Measurements from ENCODE around the gene SAMD4B. TPM values are rescaled to one million over a fixed set of nuclear protein-coding genes. Genes with fewer than 3 reads are reported as not detected.

SAMD4B gene
- total and polyA plus RNA-seq, 9 of the 15 experiments (the other 6 are each of a cell fraction or from before 2014, with no cell fraction given) = 3.4 to 90.5 (median 38.0) TPM

DNA sequence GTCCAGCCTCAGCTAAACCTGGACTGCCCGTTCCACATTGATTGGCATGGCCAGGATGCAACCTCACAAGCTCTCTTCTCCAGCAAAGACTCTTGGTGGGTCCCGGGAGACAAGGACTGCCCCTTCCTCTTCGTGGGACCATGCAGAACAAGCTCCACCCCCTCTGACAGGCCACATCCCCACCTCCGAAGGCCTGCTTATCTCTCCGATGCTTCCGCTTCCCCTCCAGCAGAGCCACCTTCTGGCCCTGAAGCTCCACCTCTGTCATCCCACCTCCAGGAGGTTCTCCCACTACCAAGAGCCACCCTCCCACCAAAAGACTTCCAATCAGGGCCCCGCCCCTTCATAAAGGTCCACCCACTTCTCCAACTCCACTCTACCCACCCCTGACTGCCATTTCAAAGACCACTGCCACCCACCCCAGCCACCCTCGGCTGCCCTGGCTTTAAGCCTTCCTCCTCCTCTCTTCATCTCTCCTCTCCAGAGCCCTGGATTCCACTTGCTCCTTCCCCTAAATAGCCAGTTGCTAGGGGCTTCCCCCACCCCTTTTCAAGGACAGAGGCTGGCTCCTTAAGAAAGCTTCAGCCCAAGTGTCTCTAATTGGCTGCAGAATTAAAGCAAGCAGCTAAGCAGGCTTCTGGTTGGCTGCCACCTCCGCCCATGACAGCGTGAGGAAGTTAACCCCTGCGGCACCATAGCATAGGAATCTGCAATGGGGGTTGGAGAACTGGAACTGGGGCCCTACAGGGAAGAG, 31.5 kb upstream of the SAMD4B start (continued):
- TF ChIP-seq, protein P1, sequence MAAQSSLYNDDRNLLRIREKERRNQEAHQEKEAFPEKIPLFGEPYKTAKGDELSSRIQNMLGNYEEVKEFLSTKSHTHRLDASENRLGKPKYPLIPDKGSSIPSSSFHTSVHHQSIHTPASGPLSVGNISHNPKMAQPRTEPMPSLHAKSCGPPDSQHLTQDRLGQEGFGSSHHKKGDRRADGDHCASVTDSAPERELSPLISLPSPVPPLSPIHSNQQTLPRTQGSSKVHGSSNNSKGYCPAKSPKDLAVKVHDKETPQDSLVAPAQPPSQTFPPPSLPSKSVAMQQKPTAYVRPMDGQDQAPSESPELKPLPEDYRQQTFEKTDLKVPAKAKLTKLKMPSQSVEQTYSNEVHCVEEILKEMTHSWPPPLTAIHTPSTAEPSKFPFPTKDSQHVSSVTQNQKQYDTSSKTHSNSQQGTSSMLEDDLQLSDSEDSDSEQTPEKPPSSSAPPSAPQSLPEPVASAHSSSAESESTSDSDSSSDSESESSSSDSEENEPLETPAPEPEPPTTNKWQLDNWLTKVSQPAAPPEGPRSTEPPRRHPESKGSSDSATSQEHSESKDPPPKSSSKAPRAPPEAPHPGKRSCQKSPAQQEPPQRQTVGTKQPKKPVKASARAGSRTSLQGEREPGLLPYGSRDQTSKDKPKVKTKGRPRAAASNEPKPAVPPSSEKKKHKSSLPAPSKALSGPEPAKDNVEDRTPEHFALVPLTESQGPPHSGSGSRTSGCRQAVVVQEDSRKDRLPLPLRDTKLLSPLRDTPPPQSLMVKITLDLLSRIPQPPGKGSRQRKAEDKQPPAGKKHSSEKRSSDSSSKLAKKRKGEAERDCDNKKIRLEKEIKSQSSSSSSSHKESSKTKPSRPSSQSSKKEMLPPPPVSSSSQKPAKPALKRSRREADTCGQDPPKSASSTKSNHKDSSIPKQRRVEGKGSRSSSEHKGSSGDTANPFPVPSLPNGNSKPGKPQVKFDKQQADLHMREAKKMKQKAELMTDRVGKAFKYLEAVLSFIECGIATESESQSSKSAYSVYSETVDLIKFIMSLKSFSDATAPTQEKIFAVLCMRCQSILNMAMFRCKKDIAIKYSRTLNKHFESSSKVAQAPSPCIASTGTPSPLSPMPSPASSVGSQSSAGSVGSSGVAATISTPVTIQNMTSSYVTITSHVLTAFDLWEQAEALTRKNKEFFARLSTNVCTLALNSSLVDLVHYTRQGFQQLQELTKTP (IDR thresholded peaks at IDR 0.05; ENCODE audit: low read depth in 1 of 2, partially characterized antibody in 2 of 2) = peak in 1 of 2 experiments; percentile 41
- TF ChIP-seq ETV6 (IDR thresholded peaks at IDR 0.05; ENCODE audit: borderline replicate concordance in 1 of 2, low read depth in 2 of 2, low read length in 1 of 2) (no peak), ETV6 (CRISPR knock-in tag; IDR thresholded peaks at IDR 0.05; ENCODE audit: borderline replicate concordance) (no peak), FOXJ3 (CRISPR knock-in tag; IDR thresholded peaks at IDR 0.05) (no peak), LEF1 (IDR thresholded peaks at IDR 0.05) (0 out of 2 replicates have a peak, but pooled peaks have one; percentile 35), ZNF175 (CRISPR knock-in tag; IDR thresholded peaks at IDR 0.05; ENCODE audit: low read depth) (no peak), FOXM1 (IDR thresholded peaks at IDR 0.05; ENCODE audit: low read depth) (peak; percentile 87), FOXM1 (CRISPR knock-in tag; IDR thresholded peaks at IDR 0.05; ENCODE audit: low read depth) (0 out of 2 replicates have a peak, but pooled peaks have one; percentile 54), TCF3 (CRISPR knock-in tag; IDR thresholded peaks at IDR 0.05) (no peak; the same call in 1 of the 2 replicates), ATF7 (IDR thresholded peaks at IDR 0.05) (0 out of 2 replicates have a peak, but pooled peaks have one; percentile 27), ZNF347 (CRISPR knock-in tag; IDR thresholded peaks at IDR 0.05; ENCODE audit: low read depth) (no peak), CCAR2 (IDR thresholded peaks at IDR 0.05; ENCODE audit: low read depth, low read length) (no peak), SMAD4 (CRISPR knock-in tag; conservative IDR thresholded peaks at IDR 0.05) (no peak), KLF1 (tag; IDR thresholded peaks at IDR 0.05) (no peak), KDM4B (IDR thresholded peaks at IDR 0.05; ENCODE audit: borderline replicate concordance in 2 of 2, low read depth in 1 of 2) (0 out of 4 replicates have a peak, but pooled peaks of 1 of the 2 experiments have one; percentile 19), HDAC2 (IDR thresholded peaks at IDR 0.05) (peak; percentile 52; the same call in 1 of the 2 replicates), TAF9B (IDR thresholded peaks at IDR 0.05; ENCODE audit: partially characterized antibody) (no peak), NUFIP1 (IDR thresholded peaks at IDR 0.05; ENCODE audit: partially characterized antibody) (no peak), PTTG1 (tag; IDR thresholded peaks at IDR 0.05; ENCODE audit: low read depth) (no peak), NR2C2 (CRISPR knock-in tag; IDR thresholded peaks at IDR 0.05) (no peak), NR2C2 (tag; IDR thresholded peaks at IDR 0.05) (no peak), NELFE (IDR thresholded peaks at IDR 0.05; ENCODE audit: insufficient read depth, insufficient read length) (no peak), ESRRB (CRISPR knock-in tag; IDR thresholded peaks at IDR 0.05; ENCODE audit: borderline replicate concordance) (no peak), PHB (CRISPR knock-in tag; IDR thresholded peaks at IDR 0.05) (no peak), KDM1A (IDR thresholded peaks at IDR 0.05) (no peak)
- TF ChIP-seq, protein P2, sequence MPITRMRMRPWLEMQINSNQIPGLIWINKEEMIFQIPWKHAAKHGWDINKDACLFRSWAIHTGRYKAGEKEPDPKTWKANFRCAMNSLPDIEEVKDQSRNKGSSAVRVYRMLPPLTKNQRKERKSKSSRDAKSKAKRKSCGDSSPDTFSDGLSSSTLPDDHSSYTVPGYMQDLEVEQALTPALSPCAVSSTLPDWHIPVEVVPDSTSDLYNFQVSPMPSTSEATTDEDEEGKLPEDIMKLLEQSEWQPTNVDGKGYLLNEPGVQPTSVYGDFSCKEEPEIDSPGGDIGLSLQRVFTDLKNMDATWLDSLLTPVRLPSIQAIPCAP (CRISPR knock-in tag; IDR thresholded peaks at IDR 0.05; ENCODE audit: borderline replicate concordance) = no peak

Data from K562 (cell line).